DND-41 (cell line): ENCODE results near the gene FHIT.

ENCODE experiments used
- ATAC-seq: fragments of 200-7000 bp; cut with Tn5 transposase; 3 replicates; pipeline ENCODE4 v1.9.1; 2021; ENCODE audit warnings: low read depth; ENCODE audit not compliant: insufficient read depth
- DNase-seq: peaks from one replicate; pipeline ENCODE4 v3.0.0-alpha.2; 2020
- H2AFZ ChIP-seq: 2 replicates; pipeline ENCODE4 v1.6.0; 2012; ENCODE audit warnings: low read depth, low read length
- H3K27ac ChIP-seq: 2 replicates; pipeline ENCODE4 v1.5.1; 2012; ENCODE audit warnings: low read length, inconsistent platforms
- H3K27me3 ChIP-seq: fragments of 200-600 bp; sonication (generic); 2 replicates; pipeline ENCODE4 v1.6.0; 2012; ENCODE audit warnings: low read length, mild to moderate bottlenecking, inconsistent platforms; ENCODE audit not compliant: insufficient read depth, poor library complexity
- H3K36me3 ChIP-seq: 2 replicates; pipeline ENCODE4 v1.5.1; 2012; ENCODE audit warnings: low read length, inconsistent platforms; ENCODE audit not compliant: insufficient read depth
- H3K4me1 ChIP-seq: 2 replicates; pipeline ENCODE4 v1.5.1; 2012; ENCODE audit warnings: mild to moderate bottlenecking, low read length; ENCODE audit not compliant: insufficient read depth
- H3K4me2 ChIP-seq: 2 replicates; pipeline ENCODE4 v1.6.0; 2012; ENCODE audit warnings: mild to moderate bottlenecking, moderate library complexity, low read length, inconsistent platforms; ENCODE audit not compliant: insufficient read depth
- H3K4me3 ChIP-seq, 2 experiments: fragments of 200-600 bp in 1 of 2; shearing (Covaris generic) in 1 of 2; 2 replicates each; pipeline ENCODE4 v1.5.1; 2012 to 2016; ENCODE audit warnings: inconsistent platforms in 2 of 2, low read length in 2 of 2, mild to moderate bottlenecking in 2 of 2, low read depth in 1 of 2, moderate library complexity in 1 of 2
- H3K79me2 ChIP-seq: 2 replicates; pipeline ENCODE4 v1.6.0; 2012; ENCODE audit warnings: low read length, inconsistent platforms; ENCODE audit not compliant: insufficient read depth
- H3K9ac ChIP-seq: 2 replicates; pipeline ENCODE4 v1.6.0; 2012; ENCODE audit warnings: low read depth, mild to moderate bottlenecking, inconsistent platforms, low read length, moderate library complexity
- H3K9me3 ChIP-seq: 2 replicates; pipeline ENCODE4 v1.5.1; 2012; ENCODE audit warnings: low read length, moderate library complexity, mild to moderate bottlenecking, inconsistent platforms; ENCODE audit not compliant: insufficient read depth, severe bottlenecking
- H4K20me1 ChIP-seq: 2 replicates; pipeline ENCODE4 v1.6.0; 2012; ENCODE audit warnings: low read length; ENCODE audit not compliant: insufficient read depth
- EZH2 ChIP-seq: IDR thresholded peaks from 3 replicates; pipeline ENCODE4 v1.6.1; 2012; ENCODE audit warnings: borderline replicate concordance, low read depth, mild to moderate bottlenecking, moderate library complexity, low read length, inconsistent platforms; ENCODE audit not compliant: severe bottlenecking
- TF ChIP-seq, protein P1 (sequence below): IDR thresholded peaks from 2 replicates; pipeline ENCODE4 v1.5.1; 2012; ENCODE audit warnings: borderline replicate concordance, low read length, moderate library complexity, mild to moderate bottlenecking; ENCODE audit not compliant: poor library complexity, severe bottlenecking; ENCODE audit errors: extremely low read depth

FHIT gene

DNA sequence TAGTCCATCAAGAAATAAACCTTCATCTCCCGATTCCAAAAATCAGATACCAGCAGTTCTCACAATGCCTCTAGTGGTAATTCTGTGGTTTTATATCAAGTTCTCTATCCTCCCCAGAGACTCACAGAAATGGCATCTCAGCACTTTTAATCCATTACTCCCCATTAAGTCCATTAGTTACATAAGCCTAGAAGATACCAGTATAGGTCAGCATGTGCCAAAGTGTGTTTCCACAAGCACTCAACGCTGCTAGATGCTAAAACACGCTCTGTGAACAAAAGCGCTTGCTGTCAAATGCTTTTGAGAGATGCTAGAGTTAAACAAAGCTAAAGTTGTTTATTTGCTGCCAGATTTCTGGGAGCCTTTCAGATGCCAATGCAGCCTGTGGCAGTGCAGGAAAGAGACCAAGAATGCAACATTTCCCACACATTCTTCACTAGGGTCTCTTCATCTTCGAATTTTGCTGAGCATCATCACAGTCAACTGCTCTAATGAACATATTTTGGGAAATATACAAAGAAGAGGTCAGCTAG, 1282.7 kb downstream of the FHIT start:
- Histone ChIP-seq H3K4me3 (no peak overlapping the region), H2AFZ (no peak overlapping the region), H3K9me3 (no peaks in the 10 kb centered on the region), H3K79me2 (no peaks in the 10 kb centered on the region), H3K4me1 (no peaks in the 10 kb centered on the region), H3K9ac (no peak overlapping the region), H3K27ac (no peak overlapping the region), H4K20me1 (no peaks in the 10 kb centered on the region), H3K36me3 (peaks cover 25% of the 10 kb centered on the region), H3K4me2 (no peak overlapping the region), H3K27me3 (no peaks in the 10 kb centered on the region)
- ATAC-seq (no peak), DNase-seq (no peak)
- TF ChIP-seq, protein P1, sequence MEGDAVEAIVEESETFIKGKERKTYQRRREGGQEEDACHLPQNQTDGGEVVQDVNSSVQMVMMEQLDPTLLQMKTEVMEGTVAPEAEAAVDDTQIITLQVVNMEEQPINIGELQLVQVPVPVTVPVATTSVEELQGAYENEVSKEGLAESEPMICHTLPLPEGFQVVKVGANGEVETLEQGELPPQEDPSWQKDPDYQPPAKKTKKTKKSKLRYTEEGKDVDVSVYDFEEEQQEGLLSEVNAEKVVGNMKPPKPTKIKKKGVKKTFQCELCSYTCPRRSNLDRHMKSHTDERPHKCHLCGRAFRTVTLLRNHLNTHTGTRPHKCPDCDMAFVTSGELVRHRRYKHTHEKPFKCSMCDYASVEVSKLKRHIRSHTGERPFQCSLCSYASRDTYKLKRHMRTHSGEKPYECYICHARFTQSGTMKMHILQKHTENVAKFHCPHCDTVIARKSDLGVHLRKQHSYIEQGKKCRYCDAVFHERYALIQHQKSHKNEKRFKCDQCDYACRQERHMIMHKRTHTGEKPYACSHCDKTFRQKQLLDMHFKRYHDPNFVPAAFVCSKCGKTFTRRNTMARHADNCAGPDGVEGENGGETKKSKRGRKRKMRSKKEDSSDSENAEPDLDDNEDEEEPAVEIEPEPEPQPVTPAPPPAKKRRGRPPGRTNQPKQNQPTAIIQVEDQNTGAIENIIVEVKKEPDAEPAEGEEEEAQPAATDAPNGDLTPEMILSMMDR: no peak
- TF ChIP-seq EZH2: no peak

DNA sequence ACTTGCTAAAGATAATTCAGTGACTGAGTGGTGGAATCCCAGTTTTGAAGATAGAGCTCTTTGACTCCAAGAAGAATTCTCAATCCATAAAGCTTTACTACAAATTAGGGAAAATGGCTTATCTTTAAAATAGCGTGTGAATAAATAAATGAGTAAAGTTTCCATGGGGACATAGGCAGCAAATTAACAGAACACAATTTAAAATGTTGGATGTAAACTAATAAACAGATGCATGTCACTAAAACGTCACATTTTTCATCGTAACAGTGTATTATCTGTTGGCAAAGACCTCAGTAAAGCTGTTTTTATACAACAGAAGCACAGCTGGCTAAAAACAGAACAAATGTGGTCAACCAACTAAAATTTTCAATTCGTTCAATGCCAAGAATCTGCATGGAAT, 1287.6 kb downstream of the FHIT start:
- Histone ChIP-seq H2AFZ (no peak overlapping the region), H3K4me3 (no peak overlapping the region), H3K9ac (no peak overlapping the region), H3K4me1 (no peaks in the 10 kb centered on the region), H4K20me1 (no peaks in the 10 kb centered on the region), H3K4me2 (no peak overlapping the region), H3K9me3 (peaks cover 3% of the 10 kb centered on the region), H3K27ac (no peak overlapping the region), H3K27me3 (no peaks in the 10 kb centered on the region), H3K79me2 (no peaks in the 10 kb centered on the region), H3K36me3 (peaks cover 27% of the 10 kb centered on the region; the same call in 1 of the 2 replicates)
- TF ChIP-seq, protein P1: no peak
- no peak for TF ChIP-seq EZH2
- ATAC-seq (no peak), DNase-seq (no peak)

DNA sequence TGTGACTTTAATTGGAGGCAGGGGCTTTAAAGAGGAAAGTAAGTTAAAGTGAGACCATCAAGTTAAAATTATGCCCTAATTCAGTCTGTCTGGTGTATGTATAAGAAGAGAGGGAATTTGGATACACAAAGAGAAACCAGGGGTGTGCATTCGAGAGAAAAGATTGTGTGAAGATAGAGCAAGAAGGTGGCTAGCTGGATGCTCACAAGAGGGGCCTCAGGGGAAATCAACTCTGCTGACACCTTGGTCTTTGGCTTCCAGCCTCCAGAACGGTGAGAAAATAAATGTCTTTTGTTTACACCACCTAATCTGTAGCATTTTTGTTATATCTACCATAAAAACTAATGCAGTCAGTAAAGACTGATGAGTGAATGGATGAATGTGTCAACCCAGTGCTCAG, 1294.1 kb downstream of the FHIT start:
- ATAC-seq (no peak), DNase-seq (no peak)
- H3K4me1 ChIP-seq: no peaks in the 10 kb centered on the region
- TF ChIP-seq EZH2: no peak
- TF ChIP-seq, protein P1: no peak
- peaks cover 65% of the 10 kb centered on the region for H3K36me3 ChIP-seq
- H3K4me3 ChIP-seq: no peak overlapping the region
- H3K4me2 ChIP-seq: no peak overlapping the region
- no peaks in the 10 kb centered on the region for H4K20me1 ChIP-seq
- no peak overlapping the region for H3K27ac ChIP-seq
- peaks cover 3% of the 10 kb centered on the region for H3K9me3 ChIP-seq
- H3K79me2 ChIP-seq: no peaks in the 10 kb centered on the region
- H3K27me3 ChIP-seq: no peaks in the 10 kb centered on the region
- no peak overlapping the region for H2AFZ ChIP-seq
- H3K9ac ChIP-seq: no peak overlapping the region

DNA sequence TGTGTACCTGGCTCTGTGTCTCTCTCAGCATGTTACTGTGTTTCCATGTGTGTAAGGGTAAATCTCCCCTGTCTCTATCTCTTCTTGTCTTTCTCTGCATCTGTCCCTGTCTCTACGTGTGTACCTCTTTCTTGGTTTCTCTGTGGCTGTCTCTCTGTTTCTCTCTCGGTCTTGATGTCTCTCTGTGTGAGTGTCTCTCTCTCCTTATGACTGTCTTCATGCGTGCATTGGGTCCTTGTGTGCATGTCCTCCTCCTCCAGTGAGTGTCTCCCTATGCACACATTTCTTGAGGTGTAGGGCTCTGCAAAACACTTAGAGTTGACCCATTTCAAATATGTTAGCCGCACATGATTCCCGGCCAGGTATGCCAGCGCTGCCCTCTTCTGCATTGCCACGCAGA, 1298.1 kb downstream of the FHIT start:
- H4K20me1 ChIP-seq: no peaks in the 10 kb centered on the region
- no peak for ATAC-seq
- no peaks in the 10 kb centered on the region for H3K9me3 ChIP-seq
- DNase-seq: no peak
- no peak overlapping the region for H3K4me2 ChIP-seq
- TF ChIP-seq, protein P1: no peak
- TF ChIP-seq EZH2: no peak
- no peaks in the 10 kb centered on the region for H3K27me3 ChIP-seq
- H3K4me1 ChIP-seq: no peaks in the 10 kb centered on the region
- H3K27ac ChIP-seq: no peak overlapping the region
- H3K4me3 ChIP-seq: no peak overlapping the region
- H3K9ac ChIP-seq: no peak overlapping the region
- H2AFZ ChIP-seq: no peak overlapping the region
- peaks cover 56% of the 10 kb centered on the region for H3K36me3 ChIP-seq
- no peaks in the 10 kb centered on the region for H3K79me2 ChIP-seq
